ENCODE results near the gene MIB1. TPM values are rescaled to one million over a fixed set of nuclear protein-coding genes. Genes with fewer than 3 reads are reported as not detected.
A peak's percentile ranks its signal among the peaks of the same experiment; 100 is the strongest.

MIB1 gene
- total RNA-seq, 4 donors from 2014 or later: 14.1 to 34.9 (median 22.7) TPM

GRCh38 chr18:21841570-21841969 is 101.0 kb downstream of the MIB1 start:
- no peaks in the 10 kb centered on the region for H3K27me3 ChIP-seq
- H3K4me3 ChIP-seq: no peak overlapping the region
- no peak for DNase-seq
- H3K4me1 ChIP-seq: no peaks in the 10 kb centered on the region
- 75 to 96% methylated on average over 1 of the region's 1 CpG for WGBS, 2 donors
- peaks cover 0 to 83% (median 6%) of the 10 kb centered on the region in 3 donors for H3K36me3 ChIP-seq
- H3K27ac ChIP-seq: no peak overlapping the region
- no peaks in the 10 kb centered on the region for H3K9me3 ChIP-seq
- intact Hi-C loops (cut with DNase I): no loop called here
- TF ChIP-seq POLR2A (IDR thresholded peaks at IDR 0.05) (no peak), CTCF (IDR thresholded peaks at IDR 0.05) (no peak)

- Histone ChIP-seq H3K27me3 (no peaks in the 10 kb centered on the region), H3K4me1 (no peaks in the 10 kb centered on the region), H3K4me3 (no peak overlapping the region), H3K27ac (no peak overlapping the region), H3K36me3 (peaks cover 0 to 95% (median 6%) of the 10 kb centered on the region in 3 donors), H3K9me3 (no peaks in the 10 kb centered on the region)
- no peak for DNase-seq
- TF ChIP-seq CTCF (IDR thresholded peaks at IDR 0.05) (no peak), POLR2A (IDR thresholded peaks at IDR 0.05) (no peak)
- 77 to 94% methylated on average over 2 of the region's 2 CpGs for WGBS, 2 donors
- intact Hi-C loops (cut with DNase I): no loop called here
Measured at GRCh38 chr18:21843341-21843740, 102.7 kb downstream of the MIB1 start.

- WGBS, 2 donors: 69% methylated on average over 5 of the region's 5 CpGs
- intact Hi-C loops (cut with DNase I): no loop called here
- peaks cover 0 to 54% (median 0%) of the 10 kb centered on the region in 3 donors for H3K36me3 ChIP-seq
Measured at GRCh38 chr18:21851327-21851961, 110.9 kb downstream of the MIB1 start.

GRCh38 chr18:21853016-21853415 is 112.4 kb downstream of the MIB1 start:
- WGBS, 2 donors: 64 to 68% methylated on average over 3 of the region's 3 CpGs
- intact Hi-C loops (cut with DNase I): no loop called here
- no peak for DNase-seq

More at GRCh38 chr18:21851327-21851961, 110.9 kb downstream of the MIB1 start:
- no peak for DNase-seq
- Histone ChIP-seq H3K4me1 (no peaks in the 10 kb centered on the region), H3K27ac (no peak overlapping the region), H3K27me3 (no peaks in the 10 kb centered on the region), H3K4me3 (no peak overlapping the region), H3K9me3 (no peaks in the 10 kb centered on the region)
- TF ChIP-seq CTCF (IDR thresholded peaks at IDR 0.05) (peak in 1 of 6 experiments; percentile 27), POLR2A (IDR thresholded peaks at IDR 0.05) (no peak)

More at GRCh38 chr18:21853016-21853415, 112.4 kb downstream of the MIB1 start:
- H3K27ac ChIP-seq: no peak overlapping the region
- H3K27me3 ChIP-seq: no peaks in the 10 kb centered on the region
- TF ChIP-seq CTCF (IDR thresholded peaks at IDR 0.05) (no peak), POLR2A (IDR thresholded peaks at IDR 0.05) (no peak)
- no peak overlapping the region for H3K4me3 ChIP-seq
- H3K36me3 ChIP-seq: peaks cover 0 to 54% (median 0%) of the 10 kb centered on the region in 3 donors
- H3K9me3 ChIP-seq: no peaks in the 10 kb centered on the region
- no peaks in the 10 kb centered on the region for H3K4me1 ChIP-seq
